BE2C (cell line): ENCODE data around the gene ARHGAP28. TPM values are rescaled to one million over a fixed set of nuclear protein-coding genes. Genes with fewer than 3 reads are reported as not detected.

Experiments
- DNase-seq: peaks from one replicate; pipeline ENCODE4 v3.0.0-alpha.2; 2020
- H3K27me3 ChIP-seq: fragments of 250-450 bp; sonication (Bioruptor Pico); 2 replicates; pipeline ENCODE4 v1.5.1; 2020; ENCODE audit warnings: mild to moderate bottlenecking
- H3K36me3 ChIP-seq: fragments of 250-450 bp; sonication (Bioruptor Pico); 2 replicates; pipeline ENCODE4 v1.5.1; 2020; ENCODE audit warnings: mild to moderate bottlenecking
- H3K4me1 ChIP-seq: fragments of 250-450 bp; sonication (Bioruptor Pico); 2 replicates; pipeline ENCODE4 v1.5.1; 2020
- H3K4me3 ChIP-seq: 2 replicates; pipeline ENCODE4 v1.5.1; 2011; ENCODE audit warnings: low read depth, low read length
- H3K9me3 ChIP-seq: fragments of 250-450 bp; sonication (Bioruptor Pico); 2 replicates; pipeline ENCODE4 v1.5.1; 2020
- CTCF ChIP-seq: IDR thresholded peaks from 2 replicates; pipeline ENCODE4 v1.5.1; 2012; ENCODE audit warnings: mild to moderate bottlenecking, low read depth, low read length
- polyA plus RNA-seq: library from polyadenylated mRNA; unstranded; fragments of >200 nt; gene quantifications from one replicate; pipeline ENCODE4 v1.2.1, GENCODE V29; 2012; ENCODE audit warnings: low read depth, missing spikeins; ENCODE audit not compliant: insufficient read length, insufficient read depth

The ARHGAP28 gene
- polyA plus RNA-seq, result 0.86 TPM

GRCh38 chr18:6729247-6730091 is at the start of gene ARHGAP28:
Gene ARHGAP28 (plus strand): TSS chr18:6729716. CDS start chr18:6729822, 106 bp downstream.
- no peaks in the 10 kb centered on the region for H3K27me3 ChIP-seq
- H3K36me3 ChIP-seq, result no peaks in the 10 kb centered on the region
- no peaks in the 10 kb centered on the region for H3K9me3 ChIP-seq
- DNase-seq, result peak; percentile 82
- peak; percentile 21 for TF ChIP-seq CTCF
- no peaks in the 10 kb centered on the region for H3K4me1 ChIP-seq
- peak within 1 kb of the TSS; percentile 69 for H3K4me3 ChIP-seq

GRCh38 chr18:6681331-6681875 is 48.1 kb upstream of the ARHGAP28 start:
- no peak for DNase-seq
- no peak for TF ChIP-seq CTCF
- no peaks in the 10 kb centered on the region for H3K36me3 ChIP-seq
- H3K4me3 ChIP-seq, result no peak overlapping the region
- H3K9me3 ChIP-seq, result no peaks in the 10 kb centered on the region
- H3K27me3 ChIP-seq, result no peaks in the 10 kb centered on the region
- no peaks in the 10 kb centered on the region for H3K4me1 ChIP-seq

- Histone ChIP-seq H3K27me3 (no peaks in the 10 kb centered on the region), H3K9me3 (no peaks in the 10 kb centered on the region), H3K4me3 (peak overlapping the region; percentile 11; the same call in 1 of the 2 replicates), H3K4me1 (no peaks in the 10 kb centered on the region), H3K36me3 (no peaks in the 10 kb centered on the region)
- DNase-seq, result no peak
- no peak for TF ChIP-seq CTCF
Observed at GRCh38 chr18:6682437-6683111, 46.9 kb upstream of the ARHGAP28 start.

GRCh38 chr18:6683112-6683876 is 46.2 kb upstream of the ARHGAP28 start:
- Histone ChIP-seq H3K36me3 (no peaks in the 10 kb centered on the region), H3K4me3 (peak overlapping the region; percentile 37), H3K27me3 (no peaks in the 10 kb centered on the region), H3K9me3 (no peaks in the 10 kb centered on the region), H3K4me1 (no peaks in the 10 kb centered on the region)
- no peak for TF ChIP-seq CTCF
- peak; percentile 74 for DNase-seq

GRCh38 chr18:6687676-6688075 is 41.8 kb upstream of the ARHGAP28 start:
- DNase-seq, result no peak
- no peaks in the 10 kb centered on the region for H3K9me3 ChIP-seq
- H3K4me3 ChIP-seq, result no peak overlapping the region
- no peaks in the 10 kb centered on the region for H3K4me1 ChIP-seq
- no peaks in the 10 kb centered on the region for H3K36me3 ChIP-seq
- H3K27me3 ChIP-seq, result no peaks in the 10 kb centered on the region
- TF ChIP-seq CTCF, result no peak
